KMS-11 (cell line): ENCODE data around the gene ZNF354C.
"Not testable (repeated sequence)": the region's sequence is repeated elsewhere in the genome, so short reads cannot be mapped to it uniquely, and the experiment has no call there.

ENCODE experiments used
- H2AFZ ChIP-seq: fragments of 200-600 bp; sonication (generic); 2 replicates; pipeline ENCODE4 v1.6.1; 2016; ENCODE audit warnings: antibody characterized with exemption, mixed run types, low read depth
- H3K27ac ChIP-seq: fragments of 200-600 bp; sonication (generic); 2 replicates; pipeline ENCODE4 v1.6.1; 2016; ENCODE audit warnings: mild to moderate bottlenecking, mixed run types
- H3K27me3 ChIP-seq: fragments of 200-600 bp; sonication (generic); 2 replicates; pipeline ENCODE4 v1.6.1; 2017; ENCODE audit warnings: mild to moderate bottlenecking, low read depth, mixed run types, moderate library complexity; ENCODE audit not compliant: insufficient read depth
- H3K36me3 ChIP-seq: fragments of 200-600 bp; sonication (generic); 2 replicates; pipeline ENCODE4 v1.6.1; 2017; ENCODE audit warnings: mild to moderate bottlenecking, mixed run types; ENCODE audit not compliant: insufficient read depth
- H3K4me1 ChIP-seq: fragments of 200-600 bp; sonication (generic); 2 replicates; pipeline ENCODE4 v1.6.1; 2016; ENCODE audit warnings: mild to moderate bottlenecking, low read depth, mixed run types; ENCODE audit not compliant: poor library complexity, severe bottlenecking
- H3K4me2 ChIP-seq: fragments of 200-600 bp; sonication (generic); 2 replicates; pipeline ENCODE4 v1.7.0; 2016; ENCODE audit warnings: mild to moderate bottlenecking, mixed run types
- H3K4me3 ChIP-seq: fragments of 200-600 bp; sonication (generic); IDR thresholded peaks from 2 replicates; pipeline ENCODE4 v1.6.1; 2017; ENCODE audit warnings: low read depth, low read length, mixed read lengths; ENCODE audit not compliant: insufficient read depth
- H3K79me2 ChIP-seq: fragments of 200-600 bp; sonication (generic); 2 replicates; pipeline ENCODE4 v1.6.1; 2016; ENCODE audit warnings: low read depth, mixed run types; ENCODE audit not compliant: insufficient read depth
- H3K9ac ChIP-seq: fragments of 200-600 bp; sonication (generic); 2 replicates; pipeline ENCODE4 v1.6.1; 2016; ENCODE audit warnings: mild to moderate bottlenecking, mixed run types
- H4K20me1 ChIP-seq: fragments of 200-600 bp; sonication (generic); 2 replicates; pipeline ENCODE4 v1.6.1; 2016; ENCODE audit warnings: mild to moderate bottlenecking, mixed run types; ENCODE audit not compliant: insufficient read depth
- CTCF ChIP-seq: fragments of 200-600 bp; sonication (generic); conservative IDR thresholded peaks from 2 replicates; pipeline ENCODE4 v1.6.1; 2017; ENCODE audit warnings: low read depth, mild to moderate bottlenecking, antibody characterized with exemption, low read length, moderate library complexity, mixed read lengths

Gene ZNF354C

GRCh38 chr5:179080724-179081123 is 20.6 kb downstream of the ZNF354C start:
- no peak overlapping the region for H3K4me3 ChIP-seq
- no peak overlapping the region for H3K27ac ChIP-seq
- no peaks in the 10 kb centered on the region for H3K79me2 ChIP-seq
- no peak overlapping the region for H2AFZ ChIP-seq
- H3K4me2 ChIP-seq, result no peak overlapping the region
- H3K36me3 ChIP-seq, result no peaks in the 10 kb centered on the region
- no peaks in the 10 kb centered on the region for H3K4me1 ChIP-seq
- no peak for TF ChIP-seq CTCF
- H4K20me1 ChIP-seq, result no peaks in the 10 kb centered on the region
- no peaks in the 10 kb centered on the region for H3K27me3 ChIP-seq
- H3K9ac ChIP-seq, result no peak overlapping the region

- Histone ChIP-seq H3K27me3 (no peaks in the 10 kb centered on the region), H3K9ac (no peak overlapping the region), H3K79me2 (no peaks in the 10 kb centered on the region), H2AFZ (no peak overlapping the region), H3K4me3 (no peak overlapping the region), H3K4me2 (no peak overlapping the region), H3K36me3 (no peaks in the 10 kb centered on the region), H3K27ac (no peak overlapping the region), H3K4me1 (no peaks in the 10 kb centered on the region), H4K20me1 (no peaks in the 10 kb centered on the region)
- TF ChIP-seq CTCF, result no peak
Observed at GRCh38 chr5:179089502-179089901, 29.3 kb downstream of the ZNF354C start.

- not testable (repeated sequence) for H3K9ac ChIP-seq, H3K36me3 ChIP-seq, H3K79me2 ChIP-seq, H3K27me3 ChIP-seq, H4K20me1 ChIP-seq, H3K4me2 ChIP-seq, H3K4me3 ChIP-seq, H3K4me1 ChIP-seq, H3K27ac ChIP-seq, H2AFZ ChIP-seq
Observed at GRCh38 chr5:179101282-179101681, 41.1 kb downstream of the ZNF354C start.

- Histone ChIP-seq H3K79me2 (no peaks in the 10 kb centered on the region), H3K36me3 (no peaks in the 10 kb centered on the region), H3K4me3 (no peak overlapping the region), H3K9ac (no peak overlapping the region), H3K27me3 (no peaks in the 10 kb centered on the region), H4K20me1 (no peaks in the 10 kb centered on the region), H3K4me1 (no peaks in the 10 kb centered on the region), H2AFZ (no peak overlapping the region), H3K27ac (no peak overlapping the region), H3K4me2 (no peak overlapping the region)
- TF ChIP-seq CTCF, result no peak
Observed at GRCh38 chr5:179110528-179110927, 50.4 kb downstream of the ZNF354C start.

GRCh38 chr5:179111267-179112207 is 51.4 kb downstream of the ZNF354C start:
- H2AFZ ChIP-seq, result no peak overlapping the region
- H3K79me2 ChIP-seq, result no peaks in the 10 kb centered on the region
- H4K20me1 ChIP-seq, result no peaks in the 10 kb centered on the region
- no peaks in the 10 kb centered on the region for H3K27me3 ChIP-seq
- H3K4me2 ChIP-seq, result no peak overlapping the region
- no peaks in the 10 kb centered on the region for H3K36me3 ChIP-seq
- no peak overlapping the region for H3K9ac ChIP-seq
- no peaks in the 10 kb centered on the region for H3K4me1 ChIP-seq
- H3K4me3 ChIP-seq, result no peak overlapping the region
- TF ChIP-seq CTCF, result no peak
- no peak overlapping the region for H3K27ac ChIP-seq
